ENCODE data around the gene PRKN.

DNA sequence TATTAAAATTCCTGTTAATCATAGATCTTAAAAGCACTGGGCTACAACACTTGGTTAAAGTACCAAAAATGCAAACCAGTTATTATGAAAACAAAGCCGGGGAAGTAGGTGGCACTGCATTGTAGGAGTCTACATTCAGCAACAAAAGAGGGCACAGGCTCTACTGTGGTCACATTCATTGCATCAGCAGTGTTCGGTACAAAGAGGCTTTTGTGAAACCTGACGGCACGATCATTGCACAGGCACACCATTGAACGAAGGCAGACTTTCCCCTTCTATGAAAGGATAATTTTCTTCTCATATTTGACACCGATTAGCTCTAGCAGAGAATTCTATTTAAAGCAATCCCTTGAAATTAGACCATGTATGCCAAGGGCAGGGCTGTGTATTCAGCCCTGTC is 1409.1 kb downstream of the PRKN start:
- TF ChIP-seq, protein P1, sequence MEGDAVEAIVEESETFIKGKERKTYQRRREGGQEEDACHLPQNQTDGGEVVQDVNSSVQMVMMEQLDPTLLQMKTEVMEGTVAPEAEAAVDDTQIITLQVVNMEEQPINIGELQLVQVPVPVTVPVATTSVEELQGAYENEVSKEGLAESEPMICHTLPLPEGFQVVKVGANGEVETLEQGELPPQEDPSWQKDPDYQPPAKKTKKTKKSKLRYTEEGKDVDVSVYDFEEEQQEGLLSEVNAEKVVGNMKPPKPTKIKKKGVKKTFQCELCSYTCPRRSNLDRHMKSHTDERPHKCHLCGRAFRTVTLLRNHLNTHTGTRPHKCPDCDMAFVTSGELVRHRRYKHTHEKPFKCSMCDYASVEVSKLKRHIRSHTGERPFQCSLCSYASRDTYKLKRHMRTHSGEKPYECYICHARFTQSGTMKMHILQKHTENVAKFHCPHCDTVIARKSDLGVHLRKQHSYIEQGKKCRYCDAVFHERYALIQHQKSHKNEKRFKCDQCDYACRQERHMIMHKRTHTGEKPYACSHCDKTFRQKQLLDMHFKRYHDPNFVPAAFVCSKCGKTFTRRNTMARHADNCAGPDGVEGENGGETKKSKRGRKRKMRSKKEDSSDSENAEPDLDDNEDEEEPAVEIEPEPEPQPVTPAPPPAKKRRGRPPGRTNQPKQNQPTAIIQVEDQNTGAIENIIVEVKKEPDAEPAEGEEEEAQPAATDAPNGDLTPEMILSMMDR (IDR thresholded peaks at IDR 0.05): no peak
- no peak for TF ChIP-seq POLR2A (IDR thresholded peaks at IDR 0.05)
